Measurements from ENCODE around the gene USH2A. TPM values are rescaled to one million over a fixed set of nuclear protein-coding genes. Genes with fewer than 3 reads are reported as not detected.

Gene USH2A
- total and polyA plus RNA-seq, 3 donors from 2014 or later = 1.6 to 2.5 (median 1.8) TPM

DNA sequence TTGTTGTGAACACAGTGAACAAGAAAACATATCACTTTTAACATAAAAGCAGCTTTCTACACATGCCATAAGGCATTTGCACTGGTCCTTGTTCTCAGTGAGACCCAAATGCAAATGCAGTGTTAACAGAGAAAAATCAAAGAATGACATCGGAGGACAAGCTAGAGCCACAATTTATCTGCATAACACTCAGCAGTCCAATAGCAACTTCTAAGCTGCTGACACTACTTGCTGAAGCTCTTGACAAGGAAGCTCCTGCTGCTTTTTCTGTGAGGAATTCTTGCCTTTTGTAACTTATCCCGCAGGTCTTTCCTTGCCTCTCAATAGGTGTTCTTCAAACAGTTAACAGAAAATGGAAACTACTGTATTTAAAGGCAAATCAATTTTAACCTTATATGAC lies 34.7 kb downstream of the USH2A start:
- WGBS, 2 donors = 28 to 38% methylated on average over 2 of the region's 2 CpGs

DNA sequence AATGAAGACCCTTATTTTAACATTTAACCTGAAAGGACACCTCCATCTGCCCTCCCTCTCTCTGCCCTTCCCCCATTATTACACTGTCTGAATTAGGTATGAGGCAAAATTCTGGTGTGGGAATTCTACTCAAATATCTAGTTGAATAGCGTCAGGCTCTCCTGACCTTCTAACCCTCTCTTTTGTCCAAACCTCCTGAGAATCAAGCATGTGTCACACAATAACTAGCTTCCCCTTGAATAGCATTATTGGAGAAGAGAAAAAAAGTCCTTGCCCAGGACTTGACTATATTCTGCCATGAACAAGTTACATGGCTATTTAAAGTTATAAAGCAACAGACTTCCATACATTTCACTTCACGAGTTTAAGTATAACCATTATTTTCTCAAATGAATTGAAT lies 35.5 kb downstream of the USH2A start:
- WGBS, 2 donors = 73 to 83% methylated on average over 2 of the region's 2 CpGs
- no peak for DNase-seq
- TF ChIP-seq, protein P1, sequence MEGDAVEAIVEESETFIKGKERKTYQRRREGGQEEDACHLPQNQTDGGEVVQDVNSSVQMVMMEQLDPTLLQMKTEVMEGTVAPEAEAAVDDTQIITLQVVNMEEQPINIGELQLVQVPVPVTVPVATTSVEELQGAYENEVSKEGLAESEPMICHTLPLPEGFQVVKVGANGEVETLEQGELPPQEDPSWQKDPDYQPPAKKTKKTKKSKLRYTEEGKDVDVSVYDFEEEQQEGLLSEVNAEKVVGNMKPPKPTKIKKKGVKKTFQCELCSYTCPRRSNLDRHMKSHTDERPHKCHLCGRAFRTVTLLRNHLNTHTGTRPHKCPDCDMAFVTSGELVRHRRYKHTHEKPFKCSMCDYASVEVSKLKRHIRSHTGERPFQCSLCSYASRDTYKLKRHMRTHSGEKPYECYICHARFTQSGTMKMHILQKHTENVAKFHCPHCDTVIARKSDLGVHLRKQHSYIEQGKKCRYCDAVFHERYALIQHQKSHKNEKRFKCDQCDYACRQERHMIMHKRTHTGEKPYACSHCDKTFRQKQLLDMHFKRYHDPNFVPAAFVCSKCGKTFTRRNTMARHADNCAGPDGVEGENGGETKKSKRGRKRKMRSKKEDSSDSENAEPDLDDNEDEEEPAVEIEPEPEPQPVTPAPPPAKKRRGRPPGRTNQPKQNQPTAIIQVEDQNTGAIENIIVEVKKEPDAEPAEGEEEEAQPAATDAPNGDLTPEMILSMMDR (IDR thresholded peaks at IDR 0.05) = no peak
- TF ChIP-seq POLR2A (IDR thresholded peaks at IDR 0.05) = no peak
- Histone ChIP-seq H3K36me3 (ENCODE audit: low read depth, missing control alignments) (no peaks in the 10 kb centered on the region), H3K4me1 (no peaks in the 10 kb centered on the region), H3K9me3 (no peaks in the 10 kb centered on the region), H3K4me3 (no peak overlapping the region), H3K27me3 (no peaks in the 10 kb centered on the region), H3K27ac (no peak overlapping the region)
- intact Hi-C loops (cut with DNase I; ENCODE audit: low total_unique reads) = no loop called here

More for the DNA sequence above, 34.7 kb downstream of the USH2A start:
- DNase-seq = no peak
- no peaks in the 10 kb centered on the region for H3K27me3 ChIP-seq
- TF ChIP-seq, protein P1 (IDR thresholded peaks at IDR 0.05) = no peak
- no peak for TF ChIP-seq POLR2A (IDR thresholded peaks at IDR 0.05)
- no peak overlapping the region for H3K27ac ChIP-seq
- H3K4me1 ChIP-seq = no peaks in the 10 kb centered on the region
- H3K36me3 ChIP-seq (ENCODE audit: low read depth, missing control alignments) = no peaks in the 10 kb centered on the region
- intact Hi-C loops (cut with DNase I; ENCODE audit: low total_unique reads) = no loop called here
- H3K9me3 ChIP-seq = no peaks in the 10 kb centered on the region
- no peak overlapping the region for H3K4me3 ChIP-seq

DNA sequence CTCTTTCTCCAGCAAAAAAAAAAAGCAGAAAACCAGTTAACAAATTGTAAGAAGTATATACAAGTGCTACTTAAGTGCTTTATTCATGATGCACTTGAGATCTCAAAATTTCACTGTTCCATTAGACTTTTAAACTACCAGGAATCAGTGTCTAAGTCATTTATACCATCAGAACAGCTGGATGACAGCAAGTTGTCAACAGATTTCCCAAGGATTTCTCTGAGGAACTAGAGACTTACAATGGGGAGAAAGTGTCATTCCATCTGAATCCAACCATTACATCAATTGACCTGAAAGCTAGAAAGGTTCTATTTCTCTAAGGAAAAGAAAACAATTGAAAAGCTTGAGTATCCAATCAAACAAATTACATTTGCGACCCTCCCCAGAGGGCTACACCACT lies 43.8 kb downstream of the USH2A start:
- H3K4me1 ChIP-seq = no peaks in the 10 kb centered on the region
- no peak overlapping the region for H3K4me3 ChIP-seq
- intact Hi-C loops (cut with DNase I; ENCODE audit: low total_unique reads) = no loop called here
- TF ChIP-seq, protein P1 (IDR thresholded peaks at IDR 0.05) = no peak
- TF ChIP-seq POLR2A (IDR thresholded peaks at IDR 0.05) = no peak
- H3K27me3 ChIP-seq = no peaks in the 10 kb centered on the region
- no peak overlapping the region for H3K27ac ChIP-seq
- 81 to 93% methylated on average over 1 of the region's 1 CpG for WGBS, 2 donors
- no peak for DNase-seq
- no peaks in the 10 kb centered on the region for H3K36me3 ChIP-seq (ENCODE audit: low read depth, missing control alignments)
- no peaks in the 10 kb centered on the region for H3K9me3 ChIP-seq

DNA sequence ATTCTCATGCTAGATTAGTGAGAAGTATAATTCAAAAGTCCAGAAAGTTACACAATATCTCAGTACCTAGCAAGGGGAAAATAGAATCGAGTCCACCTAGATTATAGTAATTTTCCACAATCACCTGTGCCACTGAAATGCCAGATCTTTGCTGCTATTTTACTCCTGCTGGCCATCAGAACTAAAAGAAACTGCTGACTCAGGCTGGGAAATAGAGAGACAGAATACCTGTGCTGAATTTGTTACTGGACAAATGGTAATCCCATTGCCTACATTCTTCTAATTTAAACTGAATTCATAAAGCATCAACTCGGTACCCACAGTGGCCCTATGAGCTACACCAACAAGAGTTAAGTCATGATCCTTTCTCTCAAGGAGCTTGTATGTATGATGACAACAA lies 55.0 kb downstream of the USH2A start:
- no peaks in the 10 kb centered on the region for H3K4me1 ChIP-seq
- no peak for DNase-seq
- no peak overlapping the region for H3K27ac ChIP-seq
- intact Hi-C loops (cut with DNase I; ENCODE audit: low total_unique reads) = no loop called here
- WGBS, 2 donors = 77 to 81% methylated on average over 2 of the region's 2 CpGs
- no peaks in the 10 kb centered on the region for H3K27me3 ChIP-seq
- H3K9me3 ChIP-seq = no peaks in the 10 kb centered on the region
- no peaks in the 10 kb centered on the region for H3K36me3 ChIP-seq (ENCODE audit: low read depth, missing control alignments)
- no peak overlapping the region for H3K4me3 ChIP-seq
- TF ChIP-seq, protein P1 (IDR thresholded peaks at IDR 0.05) = no peak
- no peak for TF ChIP-seq POLR2A (IDR thresholded peaks at IDR 0.05)

DNA sequence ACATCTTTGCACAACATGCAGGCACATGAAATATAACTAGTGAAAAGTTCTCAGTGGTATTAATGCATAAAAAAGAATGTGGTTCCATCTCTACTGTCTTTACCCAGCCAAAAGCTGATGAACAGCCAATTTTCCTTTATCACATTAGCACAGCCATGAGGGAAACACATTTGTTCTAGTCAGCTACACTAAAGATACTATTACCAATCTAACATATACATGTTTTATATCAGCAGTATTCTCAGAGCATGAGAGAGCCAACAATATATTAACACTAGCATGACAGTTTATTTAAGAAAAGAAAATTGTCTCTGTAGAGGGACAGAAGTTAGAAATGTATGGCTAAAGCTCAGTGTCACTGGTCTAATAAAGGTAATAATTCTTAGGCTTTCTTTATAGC lies 56.3 kb downstream of the USH2A start:
- intact Hi-C loops (cut with DNase I; ENCODE audit: low total_unique reads) = no loop called here
- no peak for DNase-seq
- TF ChIP-seq, protein P1 (IDR thresholded peaks at IDR 0.05) = no peak
- no peak for TF ChIP-seq POLR2A (IDR thresholded peaks at IDR 0.05)

More for the DNA sequence above, 56.3 kb downstream of the USH2A start:
- Histone ChIP-seq H3K27me3 (no peaks in the 10 kb centered on the region), H3K4me3 (no peak overlapping the region), H3K36me3 (ENCODE audit: low read depth, missing control alignments) (no peaks in the 10 kb centered on the region), H3K4me1 (no peaks in the 10 kb centered on the region), H3K27ac (no peak overlapping the region), H3K9me3 (no peaks in the 10 kb centered on the region)

Data from testis (tissue), 3 donors.